Measurements from ENCODE around the gene ITPRID1. TPM values are rescaled to one million over a fixed set of nuclear protein-coding genes. Genes with fewer than 3 reads are reported as not detected.

ITPRID1 gene
- total and polyA plus RNA-seq, 10 of the 15 experiments (the other 5 are each of a cell fraction or from before 2014, with no cell fraction given) = 0.06 TPM; not detected in 9

DNA sequence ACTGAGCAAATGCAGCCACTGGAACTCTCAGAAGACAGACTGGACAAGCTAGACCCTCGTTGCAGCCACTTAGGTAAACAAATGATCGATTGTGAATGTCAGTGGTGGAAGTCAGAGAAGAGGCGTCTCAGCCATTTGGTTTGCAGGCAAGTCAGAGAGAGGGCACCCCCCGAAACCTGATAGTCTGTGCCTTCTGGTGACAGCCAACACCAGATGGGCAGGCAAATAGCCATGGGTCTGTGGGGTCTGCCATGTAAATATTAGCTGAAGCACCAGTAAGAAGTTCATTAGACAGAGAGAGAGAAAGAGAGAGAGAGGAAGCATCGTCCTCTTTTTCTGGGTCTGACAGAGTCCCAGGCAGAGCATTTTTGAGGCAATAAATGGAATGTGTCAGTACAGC is 178.6 kb downstream of the ITPRID1 start:
- H3K36me3 ChIP-seq (ENCODE audit: control insufficient read depth in 2 of 2, insufficient read depth in 2 of 2, low read length in 1 of 2) = no peaks in the 10 kb centered on the region
- H3K4me3 ChIP-seq = no peak overlapping the region
- no peak for FAIRE-seq
- H4K20me1 ChIP-seq (ENCODE audit: control insufficient read depth, insufficient read depth) = no peaks in the 10 kb centered on the region
- no peak overlapping the region for H3K4me2 ChIP-seq (ENCODE audit: control insufficient read depth, insufficient read depth)
- H3K9ac ChIP-seq (ENCODE audit: control insufficient read depth, insufficient read depth, low read length) = no peak overlapping the region
- BruUV-seq (replicated peaks) = no TSS peak
- ATAC-seq = no peak
- H3K27me3 ChIP-seq (replicated peaks in 1 of 2; ENCODE audit: control insufficient read depth in 2 of 2, insufficient read depth in 2 of 2, low read length in 1 of 2) = no peaks in the 10 kb centered on the region; a peak in 2 of 4 replicates
- intact Hi-C loops (cut with micrococcal nuclease; ENCODE audit: unreplicated experiment) (no loop called here), in situ Hi-C loops (cut with MboI) (no loop called here)
- DNase-seq (ENCODE audit: low read depth, low spot score) = no peak
- TF ChIP-seq, protein P1, sequence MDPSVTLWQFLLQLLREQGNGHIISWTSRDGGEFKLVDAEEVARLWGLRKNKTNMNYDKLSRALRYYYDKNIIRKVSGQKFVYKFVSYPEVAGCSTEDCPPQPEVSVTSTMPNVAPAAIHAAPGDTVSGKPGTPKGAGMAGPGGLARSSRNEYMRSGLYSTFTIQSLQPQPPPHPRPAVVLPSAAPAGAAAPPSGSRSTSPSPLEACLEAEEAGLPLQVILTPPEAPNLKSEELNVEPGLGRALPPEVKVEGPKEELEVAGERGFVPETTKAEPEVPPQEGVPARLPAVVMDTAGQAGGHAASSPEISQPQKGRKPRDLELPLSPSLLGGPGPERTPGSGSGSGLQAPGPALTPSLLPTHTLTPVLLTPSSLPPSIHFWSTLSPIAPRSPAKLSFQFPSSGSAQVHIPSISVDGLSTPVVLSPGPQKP (IDR thresholded peaks at IDR 0.05; ENCODE audit: low read depth, low read length) = no peak
- TF ChIP-seq STAT1 (conservative IDR thresholded peaks at IDR 0.05) (no peak), TAF1 (IDR thresholded peaks at IDR 0.05; ENCODE audit: borderline replicate concordance, low read depth, low read length) (no peak), EED (IDR thresholded peaks at IDR 0.05; ENCODE audit: low read depth) (no peak), SUPT20H (IDR thresholded peaks at IDR 0.05; ENCODE audit: borderline replicate concordance, control insufficient read depth, low read depth, low read length) (no peak)
- TF ChIP-seq, protein P2, sequence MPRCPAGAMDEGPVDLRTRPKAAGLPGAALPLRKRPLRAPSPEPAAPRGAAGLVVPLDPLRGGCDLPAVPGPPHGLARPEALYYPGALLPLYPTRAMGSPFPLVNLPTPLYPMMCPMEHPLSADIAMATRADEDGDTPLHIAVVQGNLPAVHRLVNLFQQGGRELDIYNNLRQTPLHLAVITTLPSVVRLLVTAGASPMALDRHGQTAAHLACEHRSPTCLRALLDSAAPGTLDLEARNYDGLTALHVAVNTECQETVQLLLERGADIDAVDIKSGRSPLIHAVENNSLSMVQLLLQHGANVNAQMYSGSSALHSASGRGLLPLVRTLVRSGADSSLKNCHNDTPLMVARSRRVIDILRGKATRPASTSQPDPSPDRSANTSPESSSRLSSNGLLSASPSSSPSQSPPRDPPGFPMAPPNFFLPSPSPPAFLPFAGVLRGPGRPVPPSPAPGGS (IDR thresholded peaks at IDR 0.05; ENCODE audit: borderline replicate concordance, insufficient read depth, low read depth, low read length, poor library complexity, severe bottlenecking) = no peak
- 9% methylated on average over 5 of the region's 5 CpGs for WGBS (ENCODE audit: insufficient coverage, insufficient replicate concordance, low lambda C conversion rate, missing lambda C conversion rate)
- H3K79me2 ChIP-seq (ENCODE audit: control insufficient read depth, insufficient read depth, low read length) = no peaks in the 10 kb centered on the region
- H2AFZ ChIP-seq (ENCODE audit: control insufficient read depth, low read depth, low read length) = no peak overlapping the region
- H3K4me1 ChIP-seq (ENCODE audit: control insufficient read depth, insufficient read depth, low read length) = peaks cover 19% of the 10 kb centered on the region
- H3K9me3 ChIP-seq (replicated peaks; ENCODE audit: control insufficient read depth, insufficient read depth, low read length) = no peaks in the 10 kb centered on the region
- CTCF ChIA-PET = no interaction called here
- RAD21 ChIA-PET (ENCODE audit: unreplicated experiment) = no interaction called here
- SMC1A ChIA-PET (ENCODE audit: uncharacterized antibody, unreplicated experiment) = interaction anchor here (3.0 kb wide), 1 partner anchor 13 kb away, joined by 9 read pairs; no protein-coding TSS in a partner anchor
- H3K27ac ChIP-seq (ENCODE audit: control insufficient read depth, insufficient read depth) = no peak overlapping the region
- POLR2A ChIA-PET = no interaction called here
